GM18909 (cell line): ENCODE measurements around the gene INSRR.

Experiments used
- ATAC-seq: cut with Tn5 transposase; IDR thresholded peaks from one replicate; pipeline ENCODE4 v1.9.1; 2021; ENCODE audit warnings: mild to moderate bottlenecking; ENCODE audit not compliant: unreplicated experiment, poor library complexity

INSRR gene

GRCh38 chr1:156809711-156810366 is 49.1 kb downstream of the INSRR start:
- no peak for ATAC-seq

DNA sequence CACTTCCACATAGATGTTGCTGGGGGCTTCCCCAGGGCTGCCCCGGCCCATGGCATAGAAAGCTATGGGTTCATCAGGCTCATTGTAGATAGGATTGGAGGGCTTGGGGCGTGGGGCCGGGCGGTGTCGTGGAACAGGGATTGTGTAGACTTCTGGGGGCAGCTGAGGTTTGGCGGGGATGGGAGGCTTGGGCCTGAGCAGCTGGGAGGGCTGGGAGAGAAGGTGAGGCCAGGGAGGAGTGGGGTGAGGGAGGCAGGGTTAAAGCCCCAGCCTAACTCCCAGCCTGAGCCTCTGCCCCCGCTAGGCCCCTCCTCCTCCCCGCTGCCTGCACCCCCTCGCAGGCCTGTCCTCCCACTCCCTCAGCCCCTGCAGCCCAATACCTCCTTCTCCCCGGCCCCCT is 49.6 kb downstream of the INSRR start:
- no peak for ATAC-seq

DNA sequence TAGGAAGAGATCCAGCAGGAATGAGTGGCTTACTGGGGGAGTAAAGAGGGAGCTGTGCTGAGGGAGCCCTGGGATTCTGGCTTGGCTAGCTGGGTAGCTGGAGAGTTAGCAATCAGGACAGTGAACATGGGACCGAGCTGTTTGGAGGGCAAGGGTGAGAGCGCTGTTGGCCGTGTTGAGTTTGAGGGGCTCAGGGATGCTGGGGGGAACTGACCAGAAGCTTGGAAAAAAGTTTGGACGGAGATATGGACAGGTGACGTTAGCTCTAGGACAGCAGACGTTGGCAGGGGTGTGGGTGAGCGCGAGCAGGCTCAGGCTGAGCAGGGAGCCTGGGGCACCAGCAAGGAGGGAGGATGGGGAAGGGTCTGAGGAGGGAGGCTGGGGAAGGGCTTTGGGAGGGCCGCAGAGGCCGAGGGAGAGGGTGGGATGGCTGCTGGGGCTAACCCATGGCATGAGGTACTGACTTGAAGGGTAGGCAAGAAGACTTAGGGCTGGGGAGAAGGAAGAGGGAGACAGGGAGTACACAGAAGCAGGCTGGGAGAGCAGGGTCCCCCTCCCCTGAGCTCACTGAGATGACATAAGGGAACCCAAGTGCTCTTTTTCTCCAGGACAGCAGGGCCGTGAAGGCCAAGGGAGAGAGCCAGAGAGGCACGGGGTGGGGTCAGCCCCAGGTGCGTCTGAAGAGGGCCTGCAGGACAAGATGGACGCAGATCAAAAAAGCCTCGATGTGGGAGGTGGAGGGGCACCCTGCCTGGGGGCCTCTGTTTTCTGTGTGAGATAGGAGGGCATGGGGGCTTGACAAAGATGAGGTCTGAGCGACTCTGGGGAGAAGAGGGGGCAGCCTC is 50.5 kb downstream of the INSRR start:
- no peak for ATAC-seq

- no peak for ATAC-seq
Observed at GRCh38 chr1:156807627-156808026, 51.3 kb downstream of the INSRR start.

DNA sequence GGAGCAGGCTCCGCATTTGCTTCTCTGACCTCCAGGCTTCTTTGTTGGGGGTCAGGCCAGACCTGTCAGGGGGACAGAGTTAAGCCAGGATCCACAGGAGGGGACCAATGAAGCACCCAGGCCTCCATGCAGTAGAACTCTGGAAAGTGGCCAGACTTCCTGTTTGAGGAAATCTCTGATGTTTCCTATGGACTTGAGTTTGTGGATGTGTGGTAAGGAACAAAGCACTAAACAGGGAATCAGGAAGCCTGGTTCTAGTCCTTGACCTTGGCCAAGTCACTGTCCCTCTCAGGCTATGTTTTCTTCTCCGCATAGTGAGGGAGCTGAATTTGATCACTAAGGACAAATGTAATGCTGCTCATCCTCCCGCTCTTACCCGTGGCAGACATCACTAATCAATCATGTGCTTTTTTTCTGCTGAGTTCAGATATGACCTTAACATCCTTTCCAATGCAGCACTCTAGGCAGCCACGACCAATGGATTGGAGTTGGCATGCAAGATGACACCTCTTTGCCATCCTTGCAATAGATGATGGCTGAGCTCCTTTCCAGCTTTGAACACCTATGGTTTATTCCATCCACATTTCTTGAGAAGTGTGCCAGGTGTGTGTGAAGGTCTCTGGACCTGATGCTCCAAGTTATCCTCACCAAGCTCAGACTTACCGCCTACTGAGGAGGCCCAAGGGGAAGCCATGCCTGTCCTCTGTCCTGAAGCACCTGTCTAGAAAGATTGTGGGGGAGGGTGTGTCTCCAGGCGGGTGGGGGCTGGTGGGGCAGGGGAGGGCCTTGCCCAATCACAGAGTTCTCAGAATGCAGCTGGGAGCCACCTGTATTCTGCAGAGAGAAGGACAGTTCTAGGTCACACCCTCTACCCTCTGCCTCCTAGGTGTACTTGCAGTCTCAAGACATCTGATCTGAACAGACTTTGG is 52.1 kb downstream of the INSRR start:
- no peak for ATAC-seq

GRCh38 chr1:156805766-156806511 is 53.0 kb downstream of the INSRR start:
- ATAC-seq: no peak

DNA sequence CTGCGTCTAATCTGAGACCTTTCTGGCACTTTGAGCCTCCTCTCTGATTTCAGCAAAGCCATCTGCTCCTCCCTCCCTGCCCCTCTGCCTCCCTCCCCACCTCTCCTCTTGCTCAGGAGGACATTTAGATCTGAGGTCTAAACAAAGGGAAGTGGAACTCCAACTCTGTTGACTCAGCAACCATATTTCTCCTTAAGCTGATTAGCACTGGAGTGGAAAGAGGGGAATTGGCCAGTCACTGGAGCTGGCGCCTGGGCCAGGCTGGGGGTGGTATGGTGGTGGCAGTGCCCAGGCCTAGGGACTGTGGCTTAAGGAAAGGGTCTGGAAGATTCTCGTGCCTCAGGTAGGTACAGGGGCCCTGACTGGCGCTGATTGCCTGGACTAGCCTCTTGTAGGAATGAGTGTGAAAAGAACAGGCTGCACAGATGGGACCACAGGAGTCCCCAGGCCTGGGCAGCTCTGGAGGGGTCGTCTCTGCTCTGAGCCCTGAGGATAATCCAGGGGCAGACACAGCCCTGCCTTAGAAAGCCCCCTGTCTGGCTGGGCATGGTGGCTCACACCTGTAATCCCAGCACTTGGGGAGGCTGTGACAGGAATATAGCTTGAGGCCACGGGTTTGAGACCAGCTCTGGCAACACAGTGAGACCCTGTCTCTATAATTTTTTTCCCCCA is 54.2 kb downstream of the INSRR start:
- no peak for ATAC-seq

DNA sequence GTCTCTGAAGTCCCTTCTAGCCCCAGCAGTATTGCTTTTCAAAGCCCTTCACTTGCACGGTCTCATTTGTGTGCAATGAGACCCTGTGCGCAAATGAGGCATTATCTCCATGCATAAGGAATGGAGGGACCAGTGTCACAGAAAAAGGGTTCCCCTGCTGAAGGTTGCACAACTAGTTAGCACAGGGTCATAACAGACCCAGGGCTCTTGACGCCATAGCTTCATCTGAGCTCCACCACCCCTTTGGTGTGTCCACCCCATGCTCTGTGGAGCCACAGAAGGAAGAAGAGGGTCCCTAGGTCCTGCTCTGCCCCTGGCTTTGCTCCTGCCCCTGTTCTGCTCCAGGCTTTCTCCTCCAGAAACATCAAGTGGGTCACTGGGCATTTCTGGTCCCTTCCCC is 54.9 kb downstream of the INSRR start:
- no peak for ATAC-seq

GRCh38 chr1:156803086-156803851 is 55.6 kb downstream of the INSRR start:
- no peak for ATAC-seq

DNA sequence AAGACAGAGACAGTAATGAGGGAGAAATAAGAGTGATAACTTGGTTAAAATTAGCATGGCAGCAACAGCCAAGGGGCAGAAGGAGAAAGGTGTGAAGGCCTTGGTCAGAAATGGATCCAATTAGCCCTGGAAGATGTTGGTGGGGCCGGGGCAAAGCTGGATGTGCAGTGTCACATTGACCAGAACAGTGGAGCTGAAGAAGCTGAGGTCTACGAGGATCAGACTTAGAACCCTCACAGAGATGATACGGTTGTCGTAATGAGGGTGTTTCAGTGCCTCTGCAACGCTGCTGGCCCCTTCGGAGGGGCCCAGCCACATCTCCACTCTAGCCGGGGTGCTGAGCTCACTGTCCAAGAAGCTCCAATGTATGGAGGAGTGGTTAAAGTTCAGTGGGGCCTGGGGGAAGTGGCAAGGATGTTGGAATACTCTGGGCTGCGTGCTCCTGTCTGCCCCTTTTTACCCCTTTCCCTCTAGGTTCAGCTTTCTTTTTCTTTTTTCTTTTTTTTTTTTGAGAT is 56.4 kb downstream of the INSRR start:
- no peak for ATAC-seq

GRCh38 chr1:156801409-156802121 is 57.4 kb downstream of the INSRR start:
- ATAC-seq: no peak

DNA sequence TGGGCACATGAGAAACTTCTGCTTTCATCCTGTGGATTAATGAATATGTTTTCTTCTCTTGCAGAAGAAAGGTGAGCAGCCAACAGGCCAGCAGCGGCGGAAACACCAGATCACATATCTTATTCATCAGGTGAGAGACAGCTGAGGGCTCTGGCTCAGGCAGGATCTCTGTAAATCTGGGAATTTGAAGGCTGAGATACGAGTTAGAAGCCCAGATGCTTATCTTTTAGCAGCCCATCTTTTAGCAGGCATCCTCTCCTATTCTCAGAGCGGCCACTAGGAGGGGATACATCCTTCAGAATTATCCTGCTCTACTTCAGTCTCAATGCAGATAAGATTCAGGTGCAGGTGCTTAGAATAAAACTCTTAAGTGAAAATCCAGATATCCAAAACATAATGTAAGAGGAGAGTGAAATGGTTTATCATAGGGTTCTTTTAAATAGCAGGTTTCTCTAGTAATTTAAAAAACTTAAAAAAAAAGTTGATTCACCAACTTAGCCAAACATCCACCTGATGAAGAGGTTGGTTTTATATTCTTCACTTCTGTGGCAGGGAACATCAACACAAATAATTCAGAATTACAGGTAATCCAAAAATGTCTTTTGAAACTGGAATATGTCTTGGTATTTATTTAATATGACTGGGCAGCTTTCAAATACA is 61.6 kb downstream of the INSRR start:
- ATAC-seq: no peak

GRCh38 chr1:156796340-156797097 is 62.4 kb downstream of the INSRR start:
- ATAC-seq: no peak

GRCh38 chr1:156795787-156796186 is 63.1 kb downstream of the INSRR start:
- ATAC-seq: no peak

DNA sequence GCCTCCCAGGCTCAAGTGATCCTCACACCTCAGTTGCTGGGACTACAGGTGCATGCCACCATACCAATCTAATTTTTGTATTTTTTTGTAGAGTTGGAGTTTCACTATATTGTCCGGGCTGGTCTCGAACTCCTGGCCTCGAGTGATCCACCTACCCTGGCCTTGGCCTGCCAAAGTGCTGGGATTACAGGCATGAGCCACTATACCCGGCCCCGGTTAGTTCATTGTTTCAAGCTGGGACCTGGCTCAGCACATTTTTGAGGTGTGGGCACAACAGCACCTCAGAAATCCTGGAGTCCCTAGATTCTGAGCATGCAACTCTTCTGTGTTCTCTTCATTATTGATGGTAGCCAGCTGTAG is 63.6 kb downstream of the INSRR start:
- ATAC-seq: no peak

DNA sequence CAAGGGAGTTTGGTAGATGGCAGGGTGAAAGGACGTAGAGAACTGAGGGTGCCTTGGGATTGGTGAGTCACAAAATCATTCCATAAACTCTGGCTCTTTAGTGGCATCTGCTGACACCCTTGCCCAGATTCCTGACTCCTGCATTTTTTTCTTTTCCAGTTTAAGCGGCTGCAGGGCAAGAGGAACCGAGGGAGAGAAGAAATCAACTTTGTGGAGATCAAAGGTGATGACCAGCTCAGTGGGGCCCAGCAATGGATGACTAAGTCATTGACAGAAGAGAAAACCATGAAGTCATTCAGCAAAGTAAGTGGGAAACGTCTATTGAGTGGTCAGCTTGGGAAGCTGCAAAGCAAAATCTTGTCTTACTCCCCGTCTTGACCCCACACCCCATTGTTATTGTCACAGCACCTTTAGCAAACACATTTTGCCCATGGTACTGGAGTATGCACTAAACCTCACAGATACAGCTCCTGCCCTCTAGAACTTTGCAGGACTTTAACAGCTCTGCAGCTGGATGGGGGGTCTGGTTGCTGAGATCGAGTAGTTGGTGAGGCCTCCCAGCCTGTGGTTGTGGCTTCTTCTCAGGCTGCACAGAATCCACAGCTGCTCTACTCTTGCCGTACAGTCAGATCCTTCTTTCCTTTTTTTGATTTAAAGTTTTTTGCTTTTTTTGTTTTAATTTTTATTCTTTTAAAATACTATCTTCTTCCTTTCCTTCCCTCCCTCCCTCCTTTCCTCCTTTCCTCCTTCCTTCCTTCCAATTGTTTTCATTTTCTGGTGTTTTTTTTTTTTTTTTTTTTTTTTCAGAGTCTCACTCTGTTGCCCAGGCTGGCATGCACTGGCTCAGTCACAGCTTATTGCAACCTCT is 64.2 kb downstream of the INSRR start:
- ATAC-seq: no peak
